HG03432 (cell line): ENCODE measurements around the gene TCFL5.

ENCODE experiments used
- ATAC-seq: cut with Tn5 transposase; IDR thresholded peaks from one replicate; pipeline ENCODE4 v1.9.1; 2021; ENCODE audit warnings: mild to moderate bottlenecking, moderate library complexity; ENCODE audit not compliant: unreplicated experiment

TCFL5 gene

DNA sequence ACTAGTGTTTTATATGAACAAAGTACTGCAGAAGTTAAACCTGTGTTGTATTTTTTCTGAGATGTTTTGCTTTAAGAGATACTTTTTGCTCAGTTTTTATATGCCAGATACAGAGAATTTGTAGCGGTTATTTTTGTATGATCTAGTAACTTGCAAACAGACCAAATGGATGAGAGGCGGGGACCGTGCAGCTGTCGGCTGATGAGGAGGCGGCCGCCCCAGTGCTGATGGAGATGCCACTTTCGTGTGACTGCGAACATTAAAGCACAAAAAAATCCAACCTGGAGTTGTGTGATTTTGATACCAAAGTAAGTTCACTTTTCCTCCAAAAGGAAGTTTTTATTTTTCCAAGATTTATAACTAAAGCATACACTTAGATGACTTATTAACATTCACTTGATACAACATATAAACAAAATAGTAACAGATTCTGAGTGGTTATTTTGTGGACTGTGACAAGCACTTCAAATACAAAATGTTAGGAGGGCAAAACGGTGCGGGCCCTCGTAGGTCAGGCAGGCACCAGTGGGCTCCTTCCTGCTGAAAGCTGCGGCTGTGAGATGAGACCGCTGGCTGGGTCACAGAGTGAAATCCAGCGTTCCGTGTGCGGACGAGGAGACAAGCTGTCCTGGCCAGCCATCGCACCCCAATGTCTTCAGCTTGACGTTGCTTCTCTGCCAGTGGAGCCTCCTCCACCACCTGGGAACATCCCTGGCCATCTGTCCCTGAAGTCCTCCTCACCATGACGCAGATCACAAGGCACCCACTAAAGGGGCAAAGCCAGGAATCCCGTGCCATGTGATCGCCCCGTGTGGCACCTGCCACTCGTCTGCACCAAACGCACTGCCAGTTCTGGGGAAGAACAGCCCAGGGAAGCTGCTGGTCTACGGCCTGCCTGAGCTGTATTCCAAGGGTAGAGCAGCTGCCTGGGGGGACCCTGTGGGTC is 61.0 kb downstream of the TCFL5 start:
- no peak for ATAC-seq

DNA sequence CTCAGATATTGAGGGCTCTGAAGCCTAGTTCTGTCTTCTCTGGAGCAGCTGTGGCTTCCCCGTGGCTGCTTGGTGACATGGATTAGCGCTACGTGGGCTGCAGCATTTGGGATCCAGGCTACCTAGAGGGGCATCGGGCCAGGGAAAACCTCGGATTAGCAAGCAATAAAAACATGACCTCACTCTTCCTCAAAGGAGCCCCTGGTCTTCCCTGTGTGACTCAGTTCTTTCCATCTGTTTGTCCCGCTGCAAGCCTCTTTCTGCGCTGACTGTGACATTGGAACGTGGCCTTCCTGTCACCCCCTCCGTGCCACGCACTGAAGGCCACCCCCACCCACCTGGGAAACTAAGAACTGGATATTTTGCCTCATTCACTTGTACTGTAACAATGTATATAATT is 61.7 kb downstream of the TCFL5 start:
- no peak for ATAC-seq

DNA sequence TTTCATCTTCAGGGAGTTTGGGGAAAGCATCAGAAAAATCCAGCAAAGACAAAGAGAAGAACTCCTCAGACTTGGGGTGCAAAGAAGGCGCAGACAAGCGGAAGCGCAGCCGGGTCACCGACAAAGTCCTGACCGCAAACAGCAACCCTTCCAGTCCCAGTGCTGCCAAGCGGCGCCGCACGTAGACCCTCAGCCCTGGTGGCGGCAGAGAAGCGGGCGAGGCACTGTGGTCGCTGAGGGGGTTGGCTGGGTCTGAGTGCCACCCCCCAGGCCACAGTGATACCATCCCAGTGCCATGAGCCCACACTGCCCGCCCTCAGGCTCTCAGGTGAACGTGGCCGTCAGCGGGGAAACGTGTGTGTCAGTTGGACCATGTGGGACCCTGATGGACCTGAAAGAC is 62.2 kb downstream of the TCFL5 start:
- ATAC-seq, result no peak

DNA sequence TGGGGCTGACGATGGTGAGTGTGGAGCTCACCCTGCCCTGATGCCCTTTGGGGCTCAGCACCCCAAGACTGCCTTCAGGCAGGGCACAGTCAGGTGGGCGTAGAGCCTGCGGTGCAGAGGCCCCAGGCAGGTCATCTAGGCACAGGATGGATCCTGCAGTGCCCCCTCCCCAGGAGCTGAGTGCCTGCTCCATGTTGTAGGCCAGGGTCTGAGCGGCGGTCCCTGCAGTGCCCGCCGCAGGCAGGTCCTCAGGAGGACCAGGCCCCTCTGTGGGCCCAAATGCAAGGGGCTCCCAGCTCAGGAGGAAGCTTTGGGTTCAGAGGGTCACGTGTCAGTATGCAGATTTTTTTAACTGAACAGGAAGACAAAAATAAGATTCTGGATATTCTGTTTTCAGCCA is 62.6 kb downstream of the TCFL5 start:
- no peak for ATAC-seq

DNA sequence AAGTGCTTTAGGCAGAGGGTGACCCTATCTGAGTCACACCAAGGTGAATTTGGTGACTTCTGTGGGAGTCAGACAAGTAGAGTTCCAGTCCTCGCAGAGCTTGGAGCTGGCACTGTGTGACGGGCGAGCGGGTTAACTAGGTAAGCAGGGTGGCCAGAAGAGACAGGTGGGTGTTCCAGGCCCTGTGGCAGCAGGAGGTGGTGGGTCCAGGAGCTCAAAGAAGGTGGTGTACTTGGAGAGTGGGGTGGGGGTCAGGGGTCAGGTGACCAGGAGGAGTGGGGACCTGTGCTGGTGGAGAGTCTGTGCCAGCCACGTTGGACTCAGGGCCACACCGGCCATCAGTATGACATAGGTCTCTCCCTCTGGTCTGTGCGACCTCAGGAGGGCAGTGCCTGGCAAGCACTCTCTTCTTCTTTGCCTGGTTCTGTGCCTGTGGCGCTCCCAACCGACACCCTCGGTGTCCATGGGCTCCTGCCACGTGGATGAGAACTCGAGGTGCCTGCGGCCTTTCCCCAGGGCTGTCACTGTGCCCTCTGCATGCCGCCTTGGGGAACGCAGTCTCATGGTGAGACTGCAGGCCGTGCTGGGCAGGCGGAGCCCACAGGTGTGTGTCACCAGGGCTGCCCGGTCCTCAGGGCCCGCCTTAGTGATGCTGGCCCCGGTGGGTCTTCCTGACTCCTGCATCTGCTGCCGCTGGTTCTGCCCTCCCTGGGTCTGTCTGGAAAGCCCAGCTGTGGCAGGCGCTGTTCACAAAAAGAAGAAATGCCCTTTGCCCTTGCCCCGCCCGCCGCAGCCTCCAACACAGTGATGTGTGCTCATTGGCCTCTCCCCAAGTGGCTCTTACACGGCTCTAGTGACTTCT is 63.7 kb downstream of the TCFL5 start:
- no peak for ATAC-seq

DNA sequence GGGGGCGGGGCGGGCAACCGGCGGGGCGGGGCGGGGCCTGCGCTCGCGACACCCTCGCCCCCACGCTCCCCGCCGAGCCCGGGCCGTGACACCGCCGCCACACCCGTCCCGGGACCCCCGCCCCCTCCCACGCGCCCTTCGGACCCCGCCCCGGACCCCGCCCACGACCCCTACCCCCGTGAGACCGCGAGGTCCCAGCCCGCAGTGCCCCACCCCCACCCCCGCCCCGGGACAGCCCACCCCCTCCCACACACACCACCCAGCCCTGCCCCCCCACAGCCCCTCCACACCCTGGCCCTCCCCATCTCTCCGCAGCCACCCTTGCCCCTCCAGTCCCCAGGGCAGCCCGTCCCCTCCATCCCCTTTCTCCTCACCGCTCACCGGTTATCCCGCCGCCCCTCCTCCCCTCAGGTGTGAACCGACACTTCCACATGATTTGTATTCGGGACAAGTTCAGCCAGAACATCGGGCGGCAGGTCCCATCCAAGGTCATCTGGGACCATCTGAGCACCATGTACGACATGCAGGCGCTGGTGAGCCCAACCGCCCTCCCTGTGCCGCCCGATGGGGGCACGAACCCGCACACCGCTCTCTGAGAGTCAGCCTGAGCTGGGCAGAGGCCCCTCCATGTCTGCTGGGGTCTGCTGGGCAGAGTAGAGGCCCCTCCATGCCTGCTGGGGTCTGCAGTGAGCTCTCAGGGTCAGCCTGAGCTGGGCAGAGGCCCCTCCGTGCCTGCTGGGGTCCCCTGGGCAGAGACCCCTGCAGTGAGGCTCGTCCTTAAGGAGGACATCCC is 64.7 kb downstream of the TCFL5 start:
- no peak for ATAC-seq

DNA sequence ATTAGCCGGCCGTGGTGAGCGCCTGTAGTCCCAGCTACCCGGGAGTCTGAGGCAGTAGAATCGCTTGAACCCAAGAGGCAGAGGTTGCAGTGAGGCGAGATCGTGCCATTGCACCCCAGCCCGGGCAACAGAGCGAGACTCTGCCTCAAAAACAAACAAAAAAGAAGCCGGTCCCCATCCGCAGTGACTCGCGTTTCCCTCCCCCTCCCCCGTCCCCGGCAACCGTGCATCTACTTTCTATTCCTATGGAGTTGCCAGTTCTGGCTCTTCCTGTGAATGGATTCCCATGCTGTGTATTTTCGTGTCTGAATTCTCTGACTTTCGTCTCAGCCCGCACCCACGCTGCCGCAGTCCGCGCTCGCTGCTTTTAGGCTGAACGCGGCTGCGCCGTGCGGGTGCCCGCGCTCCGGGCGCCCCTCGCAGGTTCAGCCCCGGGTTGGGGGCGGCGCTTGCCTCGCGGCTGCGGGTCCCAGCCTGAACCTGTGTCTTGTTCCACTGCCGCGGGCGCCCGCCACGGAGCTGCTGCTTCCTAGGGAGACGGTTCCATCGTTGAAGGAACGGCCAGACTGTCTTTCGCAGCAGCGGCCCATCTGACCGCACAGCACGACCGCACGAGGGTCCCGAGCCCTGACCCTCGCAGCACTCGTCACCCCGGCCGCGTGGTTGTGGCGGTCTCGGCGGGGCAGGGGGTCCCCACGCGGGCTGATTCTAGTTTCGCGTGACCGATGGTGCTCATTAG is 66.4 kb downstream of the TCFL5 start:
- ATAC-seq, result no peak

DNA sequence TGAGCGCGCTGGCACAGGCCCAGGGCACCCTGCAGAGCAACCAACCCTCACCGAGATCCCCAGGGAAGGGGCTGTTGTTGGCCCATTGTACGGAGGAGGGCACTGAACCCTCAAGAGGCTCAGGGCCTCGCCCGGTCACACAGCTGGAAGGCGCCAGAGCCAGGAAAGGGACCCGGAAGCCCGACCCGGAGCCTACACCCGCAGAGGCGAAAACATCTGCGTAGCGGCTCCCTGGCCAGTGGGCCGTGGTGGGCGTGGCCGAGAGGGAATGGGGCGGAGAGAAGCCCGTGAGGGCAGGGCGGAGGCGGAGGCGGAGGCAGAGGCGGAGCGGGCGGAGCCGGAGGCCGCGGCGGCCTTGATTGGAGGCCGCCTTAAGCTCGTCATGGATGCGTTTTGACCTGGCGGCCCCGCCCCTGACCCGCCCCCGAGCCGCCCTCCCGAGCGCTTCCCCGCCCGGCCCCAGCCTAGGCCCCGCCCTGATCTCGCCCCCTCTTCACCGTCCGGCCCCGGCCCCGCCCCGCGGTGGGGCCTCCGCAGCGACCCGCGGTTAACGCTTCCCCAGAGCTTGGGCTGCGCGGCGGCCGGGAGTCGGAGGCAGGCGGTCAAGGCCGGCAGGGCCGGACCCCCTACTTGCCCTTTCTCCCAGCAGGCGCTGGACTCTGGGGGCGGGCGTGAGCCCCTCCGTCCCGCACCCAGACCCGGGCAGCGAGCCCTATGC is 67.5 kb downstream of the TCFL5 start:
- peak; percentile 71 for ATAC-seq

DNA sequence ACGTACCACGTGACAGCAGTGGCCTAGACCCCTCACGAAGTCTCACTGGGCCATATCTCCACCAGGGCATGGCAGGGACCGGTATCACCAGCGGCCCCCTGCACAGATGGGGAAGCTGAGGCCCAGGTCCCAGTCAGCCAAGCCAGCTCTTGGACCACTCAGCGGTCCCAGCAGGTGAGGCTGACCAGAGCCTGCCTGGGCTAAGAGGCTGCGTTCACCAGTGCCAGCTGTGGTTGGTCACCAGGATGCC is 67.9 kb downstream of the TCFL5 start:
- no peak for ATAC-seq

DNA sequence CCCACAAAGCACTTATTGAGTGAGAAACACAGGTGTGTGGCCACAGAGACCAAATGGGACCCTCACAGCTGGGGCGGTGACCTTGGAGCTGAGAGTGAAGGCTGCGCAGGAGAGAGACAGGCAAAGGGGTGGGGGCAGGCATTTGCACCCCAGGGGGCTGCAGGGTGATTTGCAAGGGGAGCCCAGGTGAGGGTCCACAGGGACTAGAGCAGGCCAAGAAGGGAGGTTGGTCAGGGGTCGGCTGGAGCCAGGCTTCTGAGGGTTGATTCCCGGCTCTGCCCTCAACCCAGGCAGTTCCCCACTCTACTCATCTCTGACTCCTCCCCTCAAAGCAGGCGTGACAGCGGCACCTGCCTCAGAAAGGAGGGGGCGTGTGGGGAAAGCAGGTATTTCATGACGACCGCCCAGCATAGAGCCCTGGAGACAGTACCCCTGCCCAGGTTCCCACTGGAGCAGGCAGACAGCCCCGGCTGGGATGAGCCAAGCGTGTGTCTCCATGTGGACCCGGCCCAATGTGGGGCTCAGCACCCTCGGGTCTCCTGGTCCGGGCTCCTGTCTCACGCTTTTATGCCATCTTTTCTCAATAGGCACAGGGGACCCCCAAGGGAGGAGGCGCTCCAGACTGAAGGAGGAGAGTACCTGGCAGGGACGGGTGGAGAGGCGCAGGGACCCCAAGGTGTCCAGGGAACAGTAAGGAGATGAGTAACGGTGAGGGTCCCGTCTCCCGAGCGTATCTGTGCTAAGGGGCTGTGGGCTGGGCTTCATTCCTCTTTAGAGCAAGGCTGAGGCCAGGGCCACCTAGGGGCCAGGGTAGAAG is 68.5 kb downstream of the TCFL5 start:
- ATAC-seq, result no peak

DNA sequence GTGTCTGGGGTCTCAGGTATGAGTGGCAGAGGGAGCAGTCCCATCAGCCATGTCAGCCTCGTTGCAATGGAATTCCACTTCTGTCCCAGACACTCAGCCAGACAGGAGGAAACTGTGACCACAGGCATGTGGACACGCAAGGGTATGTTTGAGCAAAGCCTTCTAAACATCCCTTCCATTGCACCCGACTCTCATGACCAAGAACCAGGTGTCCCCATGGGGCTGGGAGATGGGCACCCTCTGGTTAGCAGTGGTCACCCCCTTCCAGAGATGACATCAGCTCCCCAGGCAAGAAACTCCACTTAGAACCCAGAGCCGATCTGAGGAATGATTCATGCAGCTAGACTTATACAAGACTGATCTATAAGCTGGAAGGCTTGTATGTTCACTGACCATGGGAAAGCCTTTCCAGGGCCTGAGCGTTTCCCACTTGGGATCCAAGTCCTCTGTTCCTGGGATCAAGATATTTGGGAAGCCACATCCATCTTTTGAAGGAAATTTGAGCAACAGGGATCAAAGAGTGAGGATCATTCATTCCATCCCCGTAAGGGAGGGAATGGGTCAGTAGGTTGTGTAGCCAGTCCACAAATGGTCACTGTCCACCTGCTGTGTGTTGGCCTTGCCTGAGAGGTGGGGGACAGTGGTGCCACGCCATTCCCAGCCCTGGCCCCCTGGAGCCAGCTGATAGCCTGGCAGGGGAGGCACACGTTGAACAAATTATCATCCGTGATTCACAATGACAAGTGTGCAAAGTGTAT is 69.3 kb downstream of the TCFL5 start:
- ATAC-seq, result no peak

DNA sequence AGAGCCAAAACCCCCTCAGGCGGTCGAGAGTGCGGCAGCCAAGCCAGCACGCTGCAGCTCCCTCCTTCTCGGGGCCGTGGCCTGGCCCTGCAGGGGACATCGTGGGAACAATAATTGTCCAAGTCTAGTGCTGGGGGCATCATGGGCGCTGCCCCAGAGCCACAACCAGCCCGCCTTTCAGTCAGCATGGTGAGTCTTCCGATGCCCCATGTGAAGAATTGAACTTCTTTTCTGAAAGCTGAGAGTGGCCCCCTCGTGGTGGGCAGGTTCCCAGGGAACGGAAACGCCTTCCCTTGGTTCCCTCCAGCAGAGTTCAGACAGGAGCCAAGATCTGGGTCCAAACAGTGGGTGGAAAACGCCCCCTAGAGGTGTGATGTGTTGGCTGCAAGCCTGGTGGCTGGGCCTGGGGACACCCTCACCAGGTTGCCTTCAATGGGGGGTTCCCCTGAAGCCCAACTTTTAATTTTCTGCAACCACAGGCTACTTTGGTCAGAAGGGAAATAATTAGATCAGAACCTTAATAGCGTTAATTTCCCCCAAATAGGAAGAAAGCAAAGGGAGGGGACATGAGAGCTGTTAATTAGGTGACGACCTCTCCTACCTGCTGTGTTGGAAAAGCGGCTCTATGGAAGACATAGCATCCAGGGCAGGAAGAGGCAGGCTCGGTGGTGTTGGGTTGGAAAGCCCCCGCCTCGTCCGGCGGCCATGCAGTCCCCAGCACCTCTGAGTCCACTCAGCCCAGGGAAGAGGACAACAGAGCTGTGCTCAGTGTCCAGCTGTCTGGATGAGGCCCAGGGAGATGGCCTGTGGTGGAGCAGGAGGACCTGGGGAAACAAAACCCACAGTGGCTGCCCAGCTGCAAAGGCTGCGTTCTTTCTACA is 70.1 kb downstream of the TCFL5 start:
- ATAC-seq, result no peak
